ENCODE data around the gene MAEL. TPM values are rescaled to one million over a fixed set of nuclear protein-coding genes. Genes with fewer than 3 reads are reported as not detected.

The MAEL gene
- total RNA-seq, 1 donor from 2014 or later = not detected

GRCh38 chr1:166960858-166961474, 28.1 kb upstream of the MAEL start:
- no peak overlapping the region for H3K4me3 Mint-ChIP-seq (ENCODE audit: low read depth)
- H3K4me1 Mint-ChIP-seq (ENCODE audit: low read depth) = peaks cover 15% of the 10 kb centered on the region
- H3K36me3 Mint-ChIP-seq (ENCODE audit: low read depth) = peaks cover 14% of the 10 kb centered on the region
- intact Hi-C loops (cut with micrococcal nuclease) = no loop called here
- H3K9me3 Mint-ChIP-seq = no peaks in the 10 kb centered on the region
- H3K27me3 Mint-ChIP-seq (ENCODE audit: low read depth) = peaks cover 8% of the 10 kb centered on the region
- no peak for DNase-seq (ENCODE audit: low spot score)
- H3K27ac Mint-ChIP-seq = no peak overlapping the region

- intact Hi-C loops (cut with micrococcal nuclease) = no loop called here
- Mint-ChIP-seq H3K36me3 (ENCODE audit: low read depth) (peaks cover 6% of the 10 kb centered on the region), H3K4me3 (ENCODE audit: low read depth) (no peak overlapping the region), H3K27me3 (ENCODE audit: low read depth) (peaks cover 10% of the 10 kb centered on the region), H3K27ac (peak overlapping the region; percentile 28), H3K4me1 (ENCODE audit: low read depth) (peaks cover 50% of the 10 kb centered on the region), H3K9me3 (no peaks in the 10 kb centered on the region)
- no peak for DNase-seq (ENCODE audit: low spot score)
These were observed 19.9 kb upstream of the MAEL start for GRCh38 chr1:166969074-166969677.

- no peak for DNase-seq (ENCODE audit: low spot score)
- no peak overlapping the region for H3K4me3 Mint-ChIP-seq (ENCODE audit: low read depth)
- no peaks in the 10 kb centered on the region for H3K9me3 Mint-ChIP-seq
- H3K27ac Mint-ChIP-seq = no peak overlapping the region
- peaks cover 6% of the 10 kb centered on the region for H3K36me3 Mint-ChIP-seq (ENCODE audit: low read depth)
- intact Hi-C loops (cut with micrococcal nuclease) = loop anchor here (1.0 to 10.0 kb wide), 2 partner anchors 19 to 254 kb away; partner anchors contain the start of gene POU2F1
- H3K4me1 Mint-ChIP-seq (ENCODE audit: low read depth) = peaks cover 58% of the 10 kb centered on the region
- H3K27me3 Mint-ChIP-seq (ENCODE audit: low read depth) = peaks cover 14% of the 10 kb centered on the region
These were observed 17.8 kb upstream of the MAEL start for GRCh38 chr1:166971252-166971651.

- Mint-ChIP-seq H3K27me3 (ENCODE audit: low read depth) (peaks cover 18% of the 10 kb centered on the region), H3K4me1 (ENCODE audit: low read depth) (peaks cover 66% of the 10 kb centered on the region), H3K9me3 (no peaks in the 10 kb centered on the region), H3K27ac (no peak overlapping the region), H3K36me3 (ENCODE audit: low read depth) (peaks cover 6% of the 10 kb centered on the region), H3K4me3 (ENCODE audit: low read depth) (no peak overlapping the region)
- no peak for DNase-seq (ENCODE audit: low spot score)
- intact Hi-C loops (cut with micrococcal nuclease) = loop anchor here (2.0 to 10.0 kb wide), 3 partner anchors 61 to 253 kb away; partner anchors contain the start of gene POU2F1
These were observed 16.9 kb upstream of the MAEL start for GRCh38 chr1:166972193-166972592.

- H3K4me3 Mint-ChIP-seq (ENCODE audit: low read depth) = no peak overlapping the region
- intact Hi-C loops (cut with micrococcal nuclease) = loop anchor here (2.0 to 10.0 kb wide), 3 partner anchors 62 to 252 kb away; partner anchors contain the start of gene POU2F1
- H3K27me3 Mint-ChIP-seq (ENCODE audit: low read depth) = peaks cover 16% of the 10 kb centered on the region
- no peak for DNase-seq (ENCODE audit: low spot score)
- H3K9me3 Mint-ChIP-seq = no peaks in the 10 kb centered on the region
- H3K27ac Mint-ChIP-seq = no peak overlapping the region
- H3K36me3 Mint-ChIP-seq (ENCODE audit: low read depth) = peaks cover 6% of the 10 kb centered on the region
- peaks cover 66% of the 10 kb centered on the region for H3K4me1 Mint-ChIP-seq (ENCODE audit: low read depth)
These were observed 16.3 kb upstream of the MAEL start for GRCh38 chr1:166972826-166973225.

- Mint-ChIP-seq H3K4me3 (ENCODE audit: low read depth) (peak overlapping the region; percentile 97), H3K27me3 (ENCODE audit: low read depth) (peaks cover 18% of the 10 kb centered on the region), H3K9me3 (no peaks in the 10 kb centered on the region), H3K4me1 (ENCODE audit: low read depth) (peaks cover 59% of the 10 kb centered on the region), H3K27ac (peak overlapping the region; percentile 88), H3K36me3 (ENCODE audit: low read depth) (peaks cover 6% of the 10 kb centered on the region)
- DNase-seq (ENCODE audit: low spot score) = no peak
- intact Hi-C loops (cut with micrococcal nuclease) = loop anchor here (1.0 to 10.0 kb wide), 3 partner anchors 25 to 250 kb away; partner anchors contain the start of genes POU2F1 and TADA1
These were observed 14.3 kb upstream of the MAEL start for GRCh38 chr1:166974647-166975345.

GRCh38 chr1:166975361-166976129, 13.5 kb upstream of the MAEL start, which contains the start of gene ILDR2:
TSS of gene ILDR2 (minus strand) at chr1:166975540. CDS start at chr1:166975268, 272 bp downstream.
- H3K9me3 Mint-ChIP-seq = no peaks in the 10 kb centered on the region

GRCh38 chr1:166977951-166978350, 11.1 kb upstream of the MAEL start:
- intact Hi-C loops (cut with micrococcal nuclease) = loop anchor here (10.0 kb wide), 1 partner anchor 247 kb away; the partner anchor contains the start of gene POU2F1
- H3K27ac Mint-ChIP-seq = no peak overlapping the region
- H3K4me1 Mint-ChIP-seq (ENCODE audit: low read depth) = peaks cover 34% of the 10 kb centered on the region
- no peak for DNase-seq (ENCODE audit: low spot score)
- H3K9me3 Mint-ChIP-seq = no peaks in the 10 kb centered on the region
- peaks cover 13% of the 10 kb centered on the region for H3K27me3 Mint-ChIP-seq (ENCODE audit: low read depth)
- no peaks in the 10 kb centered on the region for H3K36me3 Mint-ChIP-seq (ENCODE audit: low read depth)
- H3K4me3 Mint-ChIP-seq (ENCODE audit: low read depth) = no peak overlapping the region

More at GRCh38 chr1:166975361-166976129, 13.5 kb upstream of the MAEL start, which contains the start of gene ILDR2:
- Mint-ChIP-seq H3K4me3 (ENCODE audit: low read depth) (peak within 1 kb of the TSS; percentile 97), H3K27ac (peak within 1 kb of the TSS; percentile 88), H3K27me3 (ENCODE audit: low read depth) (peaks cover 18% of the 10 kb centered on the region), H3K36me3 (ENCODE audit: low read depth) (peaks cover 6% of the 10 kb centered on the region), H3K4me1 (ENCODE audit: low read depth) (peaks cover 54% of the 10 kb centered on the region)
- intact Hi-C loops (cut with micrococcal nuclease) = loop anchor here (1.0 to 10.0 kb wide), 3 partner anchors 24 to 249 kb away; partner anchors contain the start of genes POU2F1 and TADA1
- peak; percentile 54 for DNase-seq (ENCODE audit: low spot score)

GRCh38 chr1:166978821-166979220, 10.3 kb upstream of the MAEL start:
- Mint-ChIP-seq H3K27me3 (ENCODE audit: low read depth) (peaks cover 13% of the 10 kb centered on the region), H3K4me3 (ENCODE audit: low read depth) (no peak overlapping the region), H3K27ac (no peak overlapping the region), H3K36me3 (ENCODE audit: low read depth) (no peaks in the 10 kb centered on the region), H3K4me1 (ENCODE audit: low read depth) (peaks cover 26% of the 10 kb centered on the region), H3K9me3 (no peaks in the 10 kb centered on the region)
- no peak for DNase-seq (ENCODE audit: low spot score)
- intact Hi-C loops (cut with micrococcal nuclease) = loop anchor here (10.0 kb wide), 1 partner anchor 246 kb away; the partner anchor contains the start of gene POU2F1

GRCh38 chr1:166980383-166980782, 8.7 kb upstream of the MAEL start:
- H3K27me3 Mint-ChIP-seq (ENCODE audit: low read depth) = peaks cover 19% of the 10 kb centered on the region
- no peak overlapping the region for H3K27ac Mint-ChIP-seq
- no peaks in the 10 kb centered on the region for H3K9me3 Mint-ChIP-seq
- H3K4me1 Mint-ChIP-seq (ENCODE audit: low read depth) = peaks cover 14% of the 10 kb centered on the region
- H3K4me3 Mint-ChIP-seq (ENCODE audit: low read depth) = no peak overlapping the region
- H3K36me3 Mint-ChIP-seq (ENCODE audit: low read depth) = no peaks in the 10 kb centered on the region
- intact Hi-C loops (cut with micrococcal nuclease) = no loop called here
- no peak for DNase-seq (ENCODE audit: low spot score)

GRCh38 chr1:166980818-166981217, 8.3 kb upstream of the MAEL start:
- H3K27me3 Mint-ChIP-seq (ENCODE audit: low read depth) = peaks cover 23% of the 10 kb centered on the region
- intact Hi-C loops (cut with micrococcal nuclease) = no loop called here
- peaks cover 14% of the 10 kb centered on the region for H3K4me1 Mint-ChIP-seq (ENCODE audit: low read depth)
- H3K9me3 Mint-ChIP-seq = no peaks in the 10 kb centered on the region
- no peak for DNase-seq (ENCODE audit: low spot score)
- H3K4me3 Mint-ChIP-seq (ENCODE audit: low read depth) = no peak overlapping the region
- no peaks in the 10 kb centered on the region for H3K36me3 Mint-ChIP-seq (ENCODE audit: low read depth)
- no peak overlapping the region for H3K27ac Mint-ChIP-seq

- peaks cover 6% of the 10 kb centered on the region for H3K4me1 Mint-ChIP-seq (ENCODE audit: low read depth)
- no peaks in the 10 kb centered on the region for H3K36me3 Mint-ChIP-seq (ENCODE audit: low read depth)
- H3K9me3 Mint-ChIP-seq = no peaks in the 10 kb centered on the region
- no peak overlapping the region for H3K27ac Mint-ChIP-seq
- H3K4me3 Mint-ChIP-seq (ENCODE audit: low read depth) = no peak overlapping the region
- no peak for DNase-seq (ENCODE audit: low spot score)
- intact Hi-C loops (cut with micrococcal nuclease) = no loop called here
- H3K27me3 Mint-ChIP-seq (ENCODE audit: low read depth) = peaks cover 25% of the 10 kb centered on the region
These were observed 7.5 kb upstream of the MAEL start for GRCh38 chr1:166981589-166981988.
